IPS DF 4.7 (cell line): Measurements from ENCODE around the gene TAF3.

Source experiments
- DNase-seq: peaks from one replicate; pipeline ENCODE4 v3.0.0-alpha.2; 2013; ENCODE audit warnings: low spot score; ENCODE audit errors: extremely low read depth

The TAF3 gene

GRCh38 chr10:8044908-8045725 lies 226.8 kb downstream of the TAF3 start:
- no peak for DNase-seq

- no peak for DNase-seq
Measured at GRCh38 chr10:8045726-8046494, 227.6 kb downstream of the TAF3 start.

DNA sequence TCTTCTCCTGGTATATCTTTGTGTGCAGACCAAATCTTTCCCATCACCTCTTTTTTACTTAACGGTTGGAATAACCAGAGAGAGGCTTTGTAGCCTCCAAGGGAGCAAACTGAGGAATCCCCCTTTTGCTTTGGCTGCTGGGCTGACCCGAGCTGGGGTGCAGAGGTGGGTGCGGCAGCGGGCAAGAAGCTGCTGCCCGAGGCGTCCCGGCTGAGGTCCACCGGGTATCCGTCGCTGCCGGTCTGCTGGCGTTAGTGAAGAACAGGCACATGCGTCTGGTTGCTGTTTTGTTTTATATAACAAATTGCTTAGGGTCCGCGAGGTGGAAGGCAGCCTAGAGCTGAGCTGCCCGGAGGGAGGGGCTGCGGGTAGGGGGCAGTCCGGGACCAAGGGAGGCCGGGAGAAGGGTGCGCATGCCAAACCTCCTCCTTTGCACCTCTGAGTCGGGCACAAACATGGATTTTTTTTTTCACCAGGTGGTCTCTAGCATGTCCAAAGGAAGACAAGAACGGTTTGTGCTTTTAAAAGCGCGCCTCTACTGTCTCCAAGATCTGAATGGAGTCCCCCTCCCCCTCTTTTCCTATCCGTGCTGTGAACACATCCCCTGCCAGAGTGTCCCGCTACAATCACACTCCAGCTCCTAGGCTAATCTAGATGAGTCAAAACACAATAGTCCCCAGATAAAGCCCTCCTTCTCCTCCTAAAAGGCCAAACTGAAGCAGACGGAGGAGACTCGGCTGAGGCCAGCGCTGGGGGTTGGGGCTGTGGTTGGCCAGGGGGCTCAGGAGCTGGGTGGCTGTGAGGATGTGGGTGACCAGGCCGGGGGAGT lies 229.4 kb downstream of the TAF3 start:
- no peak for DNase-seq

DNA sequence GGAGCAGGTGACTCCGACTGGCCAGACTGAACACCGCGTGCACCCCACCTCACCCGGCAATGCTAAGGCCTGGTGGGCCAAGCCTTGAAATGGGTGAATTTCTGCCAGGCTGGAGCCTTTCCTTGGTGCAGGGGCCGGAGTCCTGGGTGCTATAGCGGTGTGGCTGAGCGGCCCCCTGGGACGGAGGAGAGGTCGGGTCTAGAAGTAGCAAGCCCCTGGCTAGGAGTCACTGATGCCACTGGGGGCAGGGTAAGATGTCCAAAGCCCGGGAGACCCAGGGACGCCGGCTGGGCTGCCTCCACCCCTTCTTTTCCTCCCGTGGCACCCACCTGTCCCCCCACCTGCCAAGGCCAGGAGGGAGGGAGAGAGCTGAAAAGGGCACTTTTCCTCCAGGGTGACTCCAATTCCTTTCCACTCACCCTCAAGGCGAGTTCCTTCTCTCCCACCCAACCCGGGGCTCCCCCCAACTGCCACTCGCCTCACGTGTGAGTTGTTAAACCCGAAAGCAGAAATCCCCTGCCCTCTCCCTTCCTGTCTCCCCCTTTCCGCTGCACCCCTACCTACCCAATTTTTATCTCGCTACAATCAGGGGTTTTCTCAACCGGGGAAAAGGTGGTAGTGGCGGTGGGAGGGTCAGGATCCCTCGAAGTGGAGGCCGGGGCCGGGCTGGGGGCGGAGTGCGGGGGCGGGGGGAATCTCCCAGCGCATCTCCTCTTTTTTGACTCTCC lies 230.1 kb downstream of the TAF3 start:
- DNase-seq, result no peak

DNA sequence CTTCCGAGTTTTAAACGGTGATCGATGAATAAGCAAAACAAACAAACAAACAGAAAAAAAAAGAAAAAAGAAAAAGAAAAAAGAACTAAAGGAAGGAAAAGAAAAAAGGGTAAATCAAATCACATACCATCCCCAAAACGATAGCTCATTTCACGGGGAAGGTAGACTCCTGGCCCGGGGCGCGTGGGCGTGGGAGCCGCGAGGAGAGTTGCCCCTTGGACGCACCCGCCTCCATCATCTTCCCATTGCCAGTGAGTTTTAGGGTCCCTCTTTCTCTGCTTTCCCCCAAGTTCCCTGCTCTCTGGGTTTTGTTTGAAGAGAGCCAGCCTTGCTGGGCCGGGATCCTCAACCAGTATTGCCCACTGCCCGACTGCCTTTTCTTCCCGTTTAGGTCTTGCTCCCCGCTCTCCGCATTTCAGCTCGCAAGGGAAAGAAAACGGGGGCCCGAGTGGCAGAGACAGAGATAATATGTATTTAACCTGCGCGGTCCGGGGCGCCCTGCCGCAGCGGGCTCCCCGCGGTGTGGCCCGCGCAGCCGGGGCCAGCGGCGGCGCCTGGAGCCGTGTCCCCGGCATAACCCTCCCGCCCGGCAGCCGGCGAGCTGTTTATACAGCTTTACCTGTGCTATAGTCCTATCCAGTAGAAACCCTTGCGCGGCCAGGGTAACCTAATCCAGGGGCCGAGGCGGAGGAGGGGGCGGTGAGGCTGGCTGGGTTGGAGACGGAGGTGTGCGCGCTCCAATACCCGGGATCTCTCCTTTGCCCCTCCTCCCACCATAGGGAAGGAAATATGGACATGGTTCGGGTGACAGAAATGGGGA lies 230.9 kb downstream of the TAF3 start:
- DNase-seq, result no peak

- DNase-seq, result no peak
Measured at GRCh38 chr10:8049865-8050555, 231.7 kb downstream of the TAF3 start.

- DNase-seq, result no peak
Measured at GRCh38 chr10:8050556-8051108, 232.3 kb downstream of the TAF3 start.

GRCh38 chr10:8051109-8051821 lies 233.0 kb downstream of the TAF3 start:
- DNase-seq, result no peak

GRCh38 chr10:8051851-8052257 lies 233.5 kb downstream of the TAF3 start:
- DNase-seq, result no peak

- DNase-seq, result no peak
Measured at GRCh38 chr10:8052341-8052955, 234.1 kb downstream of the TAF3 start.

DNA sequence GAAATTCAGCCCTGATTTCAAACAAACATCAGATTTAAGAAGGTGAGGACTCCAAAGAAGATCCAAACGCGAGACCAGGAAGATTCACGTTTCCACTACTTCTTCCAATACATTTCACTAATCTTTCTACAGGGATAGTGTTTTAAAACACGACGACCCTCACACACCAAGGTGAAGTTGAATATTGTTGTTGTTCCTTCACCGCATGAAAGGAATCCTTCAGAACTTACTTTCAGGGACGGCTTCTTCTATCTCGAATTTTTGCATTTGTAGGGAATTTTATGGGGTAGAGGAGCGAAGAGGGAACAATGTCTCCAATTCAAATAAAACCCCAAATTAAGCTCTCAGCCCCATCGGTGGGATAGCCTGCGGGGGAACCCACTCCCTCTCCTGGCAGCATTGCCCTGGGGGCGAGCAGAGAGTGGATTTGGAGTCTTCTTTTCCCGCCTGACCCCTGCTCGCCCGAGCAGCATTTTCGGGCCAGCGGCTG lies 234.7 kb downstream of the TAF3 start:
- no peak for DNase-seq

DNA sequence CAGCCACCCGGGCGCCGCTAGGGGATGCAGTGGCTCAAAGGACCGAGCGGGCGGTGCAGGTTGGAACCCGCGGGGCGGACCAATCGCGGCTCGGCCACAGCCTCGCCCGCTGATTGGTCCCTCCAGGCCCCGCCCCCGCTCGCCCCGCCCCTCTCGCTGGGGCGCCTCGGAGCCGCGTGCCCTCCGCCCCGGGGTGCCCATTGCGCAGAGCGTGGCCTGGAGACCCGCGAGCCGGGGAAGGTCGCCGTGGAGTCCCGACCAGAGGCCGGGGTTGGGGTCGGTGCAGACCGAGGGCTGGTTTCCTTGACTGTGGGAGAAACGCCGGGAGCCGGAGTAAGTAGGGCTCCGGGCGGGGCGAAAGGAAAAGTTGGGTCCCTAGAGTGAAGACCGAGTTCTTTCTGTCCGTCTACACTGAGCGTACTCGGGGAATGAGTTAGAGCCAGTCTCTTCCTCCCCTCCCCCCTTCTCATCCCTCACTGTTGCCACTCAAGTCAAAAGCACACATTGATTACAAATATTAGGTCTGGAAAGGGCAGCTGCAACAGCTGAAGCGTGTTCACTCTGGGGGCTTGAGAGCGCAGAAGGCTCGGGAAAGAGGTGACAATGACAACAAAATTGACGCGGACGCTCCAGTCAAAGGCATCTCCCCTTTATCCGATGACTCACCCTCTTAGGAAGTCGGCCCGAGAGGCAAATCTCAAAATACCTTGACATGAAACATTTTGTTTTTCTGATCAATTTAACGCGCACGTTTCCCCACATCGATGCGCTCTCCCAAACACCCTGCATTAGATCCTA lies 235.3 kb downstream of the TAF3 start:
- no peak for DNase-seq

DNA sequence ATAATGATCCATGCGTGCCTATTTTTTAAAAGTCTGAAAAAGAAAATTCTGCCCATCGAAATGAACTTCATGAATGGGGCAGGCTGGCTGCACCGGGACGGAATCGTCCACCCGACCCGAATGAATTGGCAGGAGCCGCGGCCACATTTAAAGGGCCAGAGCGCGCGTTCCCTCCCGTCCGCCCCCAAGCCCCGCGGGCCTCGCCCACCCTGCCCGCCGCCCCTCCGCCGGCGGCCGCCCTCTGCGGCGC lies 235.9 kb downstream of the TAF3 start:
- no peak for DNase-seq

DNA sequence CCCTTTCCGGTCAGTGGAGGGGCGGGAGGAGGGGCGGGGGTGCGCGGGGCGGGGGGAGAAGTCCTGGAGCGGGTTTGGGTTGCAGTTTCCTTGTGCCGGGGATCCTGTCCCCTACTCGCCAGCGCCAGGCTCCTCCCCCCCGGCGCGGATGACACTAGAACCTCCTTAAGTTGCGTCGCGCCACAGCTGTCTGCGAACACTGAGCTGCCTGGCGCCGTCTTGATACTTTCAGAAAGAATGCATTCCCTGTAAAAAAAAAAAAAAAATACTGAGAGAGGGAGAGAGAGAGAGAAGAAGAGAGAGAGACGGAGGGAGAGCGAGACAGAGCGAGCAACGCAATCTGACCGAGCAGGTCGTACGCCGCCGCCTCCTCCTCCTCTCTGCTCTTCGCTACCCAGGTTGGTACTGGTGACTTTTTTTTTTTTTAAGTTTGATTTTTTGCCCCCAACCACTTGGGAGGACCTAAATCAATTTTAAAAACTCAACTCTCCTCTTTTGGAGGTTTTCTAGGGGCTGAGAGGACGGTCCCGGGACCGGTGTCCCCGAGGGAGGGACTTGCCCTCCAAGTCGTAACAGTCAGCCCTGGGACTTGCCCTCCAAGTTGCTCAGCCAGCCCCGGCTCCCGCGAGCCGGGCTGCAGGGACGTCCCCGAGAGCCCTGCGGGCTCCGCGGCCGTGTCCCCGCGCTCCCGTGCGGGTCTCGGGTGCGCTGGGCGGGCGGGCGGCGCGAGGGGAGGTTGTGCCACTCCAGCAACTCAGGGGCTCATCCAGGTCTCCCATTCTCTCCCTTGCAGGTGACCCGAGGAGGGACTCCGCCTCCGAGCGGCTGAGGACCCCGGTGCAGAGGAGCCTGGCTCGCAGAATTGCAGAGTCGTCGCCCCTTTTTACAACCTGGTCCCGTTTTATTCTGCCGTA lies 236.4 kb downstream of the TAF3 start, which contains the start of gene GATA3:
Gene GATA3, plus strand, starts transcription at position 195 of the 914 bp plus-strand sequence. CDS start 968 bp downstream, outside the sequence.
- DNase-seq, result no peak

- DNase-seq, result no peak
Measured at GRCh38 chr10:8055420-8056349, 237.4 kb downstream of the TAF3 start.
